ENCODE data around the gene IL1RL2. TPM values are rescaled to one million over a fixed set of nuclear protein-coding genes. Genes with fewer than 3 reads are reported as not detected.

Gene IL1RL2
- total and polyA plus RNA-seq, 2 donors from 2014 or later: 1.4 to 1.8 TPM

DNA sequence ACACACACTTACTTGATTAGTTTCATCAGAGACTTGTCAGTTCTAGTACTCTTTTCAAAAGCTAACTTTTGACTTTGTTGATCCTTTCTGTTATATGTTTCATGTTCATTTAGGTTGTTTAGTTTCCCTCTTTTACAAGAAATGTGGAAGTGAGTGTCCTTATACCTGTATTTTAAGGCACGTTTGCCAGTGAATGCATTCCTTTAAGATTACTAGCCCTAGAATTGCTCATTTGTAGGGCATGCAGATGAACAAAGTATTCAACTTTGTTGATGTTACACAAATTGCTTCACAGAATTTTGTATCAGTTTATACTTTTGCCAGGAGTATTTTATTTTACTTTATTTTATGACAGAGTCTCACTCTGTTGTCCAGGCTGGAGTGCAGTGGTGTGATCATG, 6.3 kb downstream of the IL1RL2 start:
- Histone ChIP-seq H3K9me3 (ENCODE audit: control insufficient read depth in 2 of 3, insufficient read depth in 1 of 3, low read length in 3 of 3) (no peaks in the 10 kb centered on the region), H3K4me1 (ENCODE audit: control insufficient read depth in 2 of 3, insufficient read depth in 2 of 3, low read depth in 1 of 3, low read length in 3 of 3) (peaks cover 0 to 3% (median 0%) of the 10 kb centered on the region in 3 donors), H3K9ac (ENCODE audit: low read length in 3 of 3) (no peak overlapping the region), H3K27ac (ENCODE audit: low read depth in 2 of 2, low read length in 2 of 2) (no peak overlapping the region), H3K4me3 (ENCODE audit: low read length in 3 of 3) (no peak overlapping the region), H3K27me3 (ENCODE audit: control insufficient read depth, insufficient read depth, low read length) (no peaks in the 10 kb centered on the region), H3K36me3 (ENCODE audit: control insufficient read depth in 2 of 3, insufficient read depth in 3 of 3, low read length in 3 of 3) (no peaks in the 10 kb centered on the region)
- FAIRE-seq: no peak
- intact Hi-C loops (cut with DNase I): no loop called here
- no peak for DNase-seq
- TF ChIP-seq, protein P1, sequence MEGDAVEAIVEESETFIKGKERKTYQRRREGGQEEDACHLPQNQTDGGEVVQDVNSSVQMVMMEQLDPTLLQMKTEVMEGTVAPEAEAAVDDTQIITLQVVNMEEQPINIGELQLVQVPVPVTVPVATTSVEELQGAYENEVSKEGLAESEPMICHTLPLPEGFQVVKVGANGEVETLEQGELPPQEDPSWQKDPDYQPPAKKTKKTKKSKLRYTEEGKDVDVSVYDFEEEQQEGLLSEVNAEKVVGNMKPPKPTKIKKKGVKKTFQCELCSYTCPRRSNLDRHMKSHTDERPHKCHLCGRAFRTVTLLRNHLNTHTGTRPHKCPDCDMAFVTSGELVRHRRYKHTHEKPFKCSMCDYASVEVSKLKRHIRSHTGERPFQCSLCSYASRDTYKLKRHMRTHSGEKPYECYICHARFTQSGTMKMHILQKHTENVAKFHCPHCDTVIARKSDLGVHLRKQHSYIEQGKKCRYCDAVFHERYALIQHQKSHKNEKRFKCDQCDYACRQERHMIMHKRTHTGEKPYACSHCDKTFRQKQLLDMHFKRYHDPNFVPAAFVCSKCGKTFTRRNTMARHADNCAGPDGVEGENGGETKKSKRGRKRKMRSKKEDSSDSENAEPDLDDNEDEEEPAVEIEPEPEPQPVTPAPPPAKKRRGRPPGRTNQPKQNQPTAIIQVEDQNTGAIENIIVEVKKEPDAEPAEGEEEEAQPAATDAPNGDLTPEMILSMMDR (IDR thresholded peaks at IDR 0.05; ENCODE audit: borderline replicate concordance, extremely low read depth, insufficient read depth): no peak

DNA sequence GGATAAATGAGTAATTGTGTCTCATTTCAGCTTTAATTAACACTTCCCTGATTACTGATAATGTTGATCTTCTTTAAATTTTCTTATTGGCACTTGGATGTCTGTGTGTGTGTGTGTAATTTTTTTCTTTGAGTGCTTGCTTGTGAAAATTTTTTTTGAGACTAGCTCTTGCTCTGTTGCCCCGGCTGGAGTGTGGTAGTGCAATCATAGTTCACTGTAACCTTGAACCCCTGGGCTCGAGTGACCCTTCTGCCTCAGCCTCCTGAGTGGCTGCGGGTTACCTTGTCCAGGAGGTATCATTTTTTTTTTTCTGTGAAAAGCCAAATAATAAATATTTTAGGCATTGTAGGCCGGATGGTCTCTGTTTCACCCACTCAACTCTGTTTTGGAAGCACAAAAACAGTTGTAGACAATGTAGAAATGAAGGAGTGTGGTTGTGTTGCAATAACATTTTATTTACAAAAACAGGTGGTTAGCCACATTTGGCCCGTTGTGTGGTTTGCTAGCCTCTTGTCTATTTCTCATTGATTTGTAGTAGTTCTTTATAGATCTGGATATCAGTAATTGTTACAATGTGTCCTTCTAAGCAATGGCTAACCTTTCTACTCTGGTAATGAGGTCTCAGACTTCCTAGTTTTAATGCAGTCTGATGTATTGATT, 7.9 kb downstream of the IL1RL2 start:
- Histone ChIP-seq H3K9ac (ENCODE audit: low read length in 3 of 3) (no peak overlapping the region), H3K9me3 (ENCODE audit: control insufficient read depth in 2 of 3, insufficient read depth in 1 of 3, low read length in 3 of 3) (no peaks in the 10 kb centered on the region), H3K4me3 (ENCODE audit: low read length in 3 of 3) (no peak overlapping the region), H3K27ac (ENCODE audit: low read depth in 2 of 2, low read length in 2 of 2) (no peak overlapping the region), H3K27me3 (ENCODE audit: control insufficient read depth, insufficient read depth, low read length) (no peaks in the 10 kb centered on the region), H3K4me1 (ENCODE audit: control insufficient read depth in 2 of 3, insufficient read depth in 2 of 3, low read depth in 1 of 3, low read length in 3 of 3) (peaks cover 0 to 3% (median 0%) of the 10 kb centered on the region in 3 donors), H3K36me3 (ENCODE audit: control insufficient read depth in 2 of 3, insufficient read depth in 3 of 3, low read length in 3 of 3) (no peaks in the 10 kb centered on the region)
- TF ChIP-seq, protein P1 (IDR thresholded peaks at IDR 0.05; ENCODE audit: borderline replicate concordance, extremely low read depth, insufficient read depth): no peak
- intact Hi-C loops (cut with DNase I): no loop called here
- DNase-seq (no peak), FAIRE-seq (no peak)

DNA sequence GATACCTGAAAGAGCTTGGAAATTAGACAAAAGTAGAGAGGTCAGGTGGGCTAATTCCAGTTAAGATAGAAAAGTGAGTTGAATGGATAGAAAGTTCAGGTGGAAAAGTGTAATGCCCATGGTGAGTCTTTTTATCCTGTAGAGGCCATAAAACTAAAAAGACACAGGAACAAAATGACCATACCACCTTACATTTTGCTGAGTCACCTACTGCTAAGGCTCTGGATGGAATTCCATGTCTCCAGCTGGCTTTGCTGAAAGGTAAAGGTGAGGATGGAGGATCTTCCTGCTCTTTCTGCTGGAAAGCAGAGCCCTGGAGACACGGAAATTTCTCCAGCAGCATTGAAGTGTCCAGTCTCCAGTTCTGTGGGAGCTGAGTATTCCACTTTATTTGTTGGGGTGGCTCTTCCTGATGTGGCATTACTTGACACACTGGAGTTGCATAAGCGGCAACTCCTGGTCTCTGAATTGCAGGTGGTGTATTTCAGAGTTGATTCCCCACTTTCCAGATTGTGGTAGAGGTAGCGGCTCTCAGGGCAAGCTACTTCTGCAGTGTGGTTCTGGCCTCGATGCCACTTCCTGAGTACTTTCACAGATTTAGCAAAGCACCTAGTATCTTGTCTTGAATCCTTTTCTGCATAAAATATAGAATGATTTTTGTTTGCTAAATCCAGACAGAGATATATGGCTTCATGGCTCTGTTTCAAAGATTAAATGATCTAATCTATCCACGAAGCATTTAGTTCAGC, 10.7 kb downstream of the IL1RL2 start:
- Histone ChIP-seq H3K27me3 (ENCODE audit: control insufficient read depth, insufficient read depth, low read length) (no peaks in the 10 kb centered on the region), H3K27ac (ENCODE audit: low read depth in 2 of 2, low read length in 2 of 2) (no peak overlapping the region), H3K4me3 (ENCODE audit: low read length in 3 of 3) (no peak overlapping the region), H3K9me3 (ENCODE audit: control insufficient read depth in 2 of 3, insufficient read depth in 1 of 3, low read length in 3 of 3) (no peaks in the 10 kb centered on the region), H3K36me3 (ENCODE audit: control insufficient read depth in 2 of 3, insufficient read depth in 3 of 3, low read length in 3 of 3) (no peaks in the 10 kb centered on the region), H3K4me1 (ENCODE audit: control insufficient read depth in 2 of 3, insufficient read depth in 2 of 3, low read depth in 1 of 3, low read length in 3 of 3) (no peaks in the 10 kb centered on the region), H3K9ac (ENCODE audit: low read length in 3 of 3) (no peak overlapping the region)
- FAIRE-seq (no peak), DNase-seq (no peak)
- TF ChIP-seq, protein P1 (IDR thresholded peaks at IDR 0.05; ENCODE audit: borderline replicate concordance, extremely low read depth, insufficient read depth): no peak
- intact Hi-C loops (cut with DNase I): no loop called here

All from kidney (tissue), 14 donors.